ENCODE data around the gene MPRIP. TPM values are rescaled to one million over a fixed set of nuclear protein-coding genes. Genes with fewer than 3 reads are reported as not detected.

MPRIP gene
- total RNA-seq, 1 experiment from 2014 or later = 132 TPM

DNA sequence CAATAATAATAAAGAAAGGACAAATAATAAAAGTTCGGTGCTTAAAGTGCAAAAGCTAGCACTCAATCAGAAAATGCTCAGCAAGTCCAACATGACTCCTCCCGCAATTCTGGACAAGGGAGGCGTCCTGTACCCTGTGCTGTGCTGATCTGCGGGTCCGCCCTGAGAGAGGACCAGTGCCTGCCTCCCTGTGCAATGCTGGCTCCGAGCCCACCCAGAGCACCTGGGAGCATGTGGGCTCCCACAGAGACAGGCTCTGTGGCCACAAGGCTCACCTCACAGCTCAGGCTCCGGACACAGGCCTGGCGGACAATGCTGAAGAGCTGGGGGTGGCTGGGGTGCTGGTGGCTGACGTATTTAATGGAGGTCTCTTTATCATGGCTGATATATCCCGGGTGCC lies 183.6 kb downstream of the MPRIP start:
- no peaks in the 10 kb centered on the region for H3K79me1 ChIP-seq (ENCODE audit: insufficient read depth, low read depth, low read length, poor library complexity, severe bottlenecking)
- no peak overlapping the region for H3K56ac ChIP-seq (ENCODE audit: insufficient read length, low read depth, low read length)
- no peak overlapping the region for H3K4me2 ChIP-seq (ENCODE audit: insufficient read depth, insufficient read length, low read length)
- H4K91ac ChIP-seq (ENCODE audit: insufficient read length, low read depth, low read length) = no peak overlapping the region
- no peaks in the 10 kb centered on the region for H3K9me3 Mint-ChIP-seq
- H2BK20ac ChIP-seq (ENCODE audit: low read depth, low read length, poor library complexity, severe bottlenecking) = no peak overlapping the region
- no peak overlapping the region for H3K4ac ChIP-seq (ENCODE audit: low read depth, low read length)
- no peak overlapping the region for H3K4me3 Mint-ChIP-seq
- H3K18ac ChIP-seq (ENCODE audit: insufficient read length, low read depth, low read length) = no peak overlapping the region
- H3K23ac ChIP-seq (ENCODE audit: insufficient read length, low read depth, low read length) = no peak overlapping the region
- no peak overlapping the region for H3T11ph ChIP-seq (ENCODE audit: low read length)
- H2AK5ac ChIP-seq (ENCODE audit: insufficient read length, low read length) = no peak overlapping the region
- no peaks in the 10 kb centered on the region for H3K27me3 Mint-ChIP-seq (ENCODE audit: low read depth)
- H4K8ac ChIP-seq (replicated peaks; ENCODE audit: insufficient read length, low read depth, low read length) = no peak overlapping the region
- no peak overlapping the region for H2BK15ac ChIP-seq (ENCODE audit: low read depth, low read length)
- WGBS (ENCODE audit: extremely low coverage, insufficient read length, low lambda C conversion rate) = no CpG with 5 or more reads among the region's 10 CpGs
- no peak overlapping the region for H3K14ac ChIP-seq (ENCODE audit: insufficient read depth, low read length)
- H4K5ac ChIP-seq (ENCODE audit: insufficient read length, low read depth, low read length) = no peak overlapping the region
- peaks cover 0 to 3% of the 10 kb centered on the region in 2 experiments; a peak in 2 of 4 replicates for H3K4me1 Mint-ChIP-seq
- H3K9ac ChIP-seq (ENCODE audit: extremely low read depth, insufficient read length, low read length) = no peak overlapping the region
- no peaks in the 10 kb centered on the region for H3K27me3 ChIP-seq (ENCODE audit: insufficient read depth, low read length)
- no peaks in the 10 kb centered on the region for H3K23me2 ChIP-seq (ENCODE audit: insufficient read length, low read depth, low read length, poor library complexity, severe bottlenecking)
- H3K4me1 ChIP-seq (ENCODE audit: insufficient read depth, low read length) = no peaks in the 10 kb centered on the region
- H3K9me3 ChIP-seq (ENCODE audit: control insufficient read depth, low read depth, low read length) = no peaks in the 10 kb centered on the region
- H3K27ac ChIP-seq (ENCODE audit: insufficient read length, low read depth, low read length) = no peak overlapping the region
- H3K79me2 ChIP-seq (ENCODE audit: insufficient read depth, low read length) = no peaks in the 10 kb centered on the region
- H3K27ac Mint-ChIP-seq = no peak overlapping the region
- peaks cover 41 to 93% (median 87%) of the 10 kb centered on the region in 3 experiments for H3K36me3 Mint-ChIP-seq (ENCODE audit: insufficient read depth in 1 of 3, low read depth in 3 of 3)
- H2BK120ac ChIP-seq (ENCODE audit: low read depth, low read length, poor library complexity, severe bottlenecking) = no peak overlapping the region
- no peaks in the 10 kb centered on the region for H4K20me1 ChIP-seq (ENCODE audit: control insufficient read depth, insufficient read depth, insufficient read length)
- DNase-seq = no peak
- H2BK12ac ChIP-seq (ENCODE audit: insufficient read length, low read depth, low read length) = no peak overlapping the region
- no peak overlapping the region for H2AFZ ChIP-seq (ENCODE audit: low read length)
- TF ChIP-seq, protein P1, sequence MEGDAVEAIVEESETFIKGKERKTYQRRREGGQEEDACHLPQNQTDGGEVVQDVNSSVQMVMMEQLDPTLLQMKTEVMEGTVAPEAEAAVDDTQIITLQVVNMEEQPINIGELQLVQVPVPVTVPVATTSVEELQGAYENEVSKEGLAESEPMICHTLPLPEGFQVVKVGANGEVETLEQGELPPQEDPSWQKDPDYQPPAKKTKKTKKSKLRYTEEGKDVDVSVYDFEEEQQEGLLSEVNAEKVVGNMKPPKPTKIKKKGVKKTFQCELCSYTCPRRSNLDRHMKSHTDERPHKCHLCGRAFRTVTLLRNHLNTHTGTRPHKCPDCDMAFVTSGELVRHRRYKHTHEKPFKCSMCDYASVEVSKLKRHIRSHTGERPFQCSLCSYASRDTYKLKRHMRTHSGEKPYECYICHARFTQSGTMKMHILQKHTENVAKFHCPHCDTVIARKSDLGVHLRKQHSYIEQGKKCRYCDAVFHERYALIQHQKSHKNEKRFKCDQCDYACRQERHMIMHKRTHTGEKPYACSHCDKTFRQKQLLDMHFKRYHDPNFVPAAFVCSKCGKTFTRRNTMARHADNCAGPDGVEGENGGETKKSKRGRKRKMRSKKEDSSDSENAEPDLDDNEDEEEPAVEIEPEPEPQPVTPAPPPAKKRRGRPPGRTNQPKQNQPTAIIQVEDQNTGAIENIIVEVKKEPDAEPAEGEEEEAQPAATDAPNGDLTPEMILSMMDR (conservative IDR thresholded peaks at IDR 0.05) = no peak
- H2BK5ac ChIP-seq (ENCODE audit: insufficient read length, low read length) = no peak overlapping the region

Measured in H9 (cell line).